SH-SY5Y (cell line): ENCODE results near the gene PASK.

Source experiments
- GATA2 ChIP-seq: IDR thresholded peaks from 2 replicates; pipeline ENCODE4 v1.6.1; 2011; ENCODE audit warnings: mild to moderate bottlenecking, low read depth, low read length
- GATA3 ChIP-seq: IDR thresholded peaks from 2 replicates; pipeline ENCODE4 v1.6.1; 2011; ENCODE audit warnings: low read depth, mild to moderate bottlenecking, low read length, moderate library complexity

PASK gene

GRCh38 chr2:241080405-241081189 lies 68.7 kb downstream of the PASK start:
- TF ChIP-seq GATA2 (no peak), GATA3 (no peak)

- no peak for TF ChIP-seq GATA2
- no peak for TF ChIP-seq GATA3
Measured at GRCh38 chr2:241074901-241075540, 74.3 kb downstream of the PASK start.

DNA sequence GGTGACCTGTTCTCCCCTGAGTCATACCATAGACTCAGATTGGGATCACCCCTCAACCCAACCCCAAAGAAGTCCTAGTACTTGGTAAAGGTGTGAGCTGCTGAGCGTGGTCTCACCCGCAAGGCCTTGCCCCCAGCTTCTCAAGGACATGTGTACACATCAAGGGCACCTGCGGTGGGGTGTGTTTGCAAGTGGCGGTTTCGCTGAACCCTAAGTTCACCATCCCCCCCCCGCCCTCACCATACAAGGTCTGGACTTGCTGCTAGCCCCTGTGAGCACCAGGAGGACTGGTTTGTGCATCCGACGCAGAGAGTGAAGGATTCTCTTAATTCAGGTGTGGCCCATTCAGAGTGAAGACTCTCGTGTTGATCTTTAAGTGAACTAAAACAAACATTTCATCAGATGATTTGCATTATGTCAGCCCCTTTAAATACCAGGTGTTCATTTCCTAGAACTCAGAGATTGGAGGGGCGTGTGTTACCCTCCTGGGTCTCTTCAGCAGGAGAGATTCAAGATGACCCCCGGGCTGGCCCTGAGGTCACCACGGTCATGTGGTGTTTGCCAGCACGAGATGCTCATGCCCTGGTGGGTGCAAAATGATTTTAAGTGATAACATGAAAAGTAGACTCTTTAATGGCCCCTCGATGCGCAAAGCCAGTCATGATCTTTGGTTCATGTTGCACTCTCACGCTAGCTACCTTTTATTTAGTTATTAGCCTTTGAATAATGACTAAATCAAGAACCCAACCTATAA lies 75.0 kb downstream of the PASK start:
- TF ChIP-seq GATA2 (no peak), GATA3 (no peak)

DNA sequence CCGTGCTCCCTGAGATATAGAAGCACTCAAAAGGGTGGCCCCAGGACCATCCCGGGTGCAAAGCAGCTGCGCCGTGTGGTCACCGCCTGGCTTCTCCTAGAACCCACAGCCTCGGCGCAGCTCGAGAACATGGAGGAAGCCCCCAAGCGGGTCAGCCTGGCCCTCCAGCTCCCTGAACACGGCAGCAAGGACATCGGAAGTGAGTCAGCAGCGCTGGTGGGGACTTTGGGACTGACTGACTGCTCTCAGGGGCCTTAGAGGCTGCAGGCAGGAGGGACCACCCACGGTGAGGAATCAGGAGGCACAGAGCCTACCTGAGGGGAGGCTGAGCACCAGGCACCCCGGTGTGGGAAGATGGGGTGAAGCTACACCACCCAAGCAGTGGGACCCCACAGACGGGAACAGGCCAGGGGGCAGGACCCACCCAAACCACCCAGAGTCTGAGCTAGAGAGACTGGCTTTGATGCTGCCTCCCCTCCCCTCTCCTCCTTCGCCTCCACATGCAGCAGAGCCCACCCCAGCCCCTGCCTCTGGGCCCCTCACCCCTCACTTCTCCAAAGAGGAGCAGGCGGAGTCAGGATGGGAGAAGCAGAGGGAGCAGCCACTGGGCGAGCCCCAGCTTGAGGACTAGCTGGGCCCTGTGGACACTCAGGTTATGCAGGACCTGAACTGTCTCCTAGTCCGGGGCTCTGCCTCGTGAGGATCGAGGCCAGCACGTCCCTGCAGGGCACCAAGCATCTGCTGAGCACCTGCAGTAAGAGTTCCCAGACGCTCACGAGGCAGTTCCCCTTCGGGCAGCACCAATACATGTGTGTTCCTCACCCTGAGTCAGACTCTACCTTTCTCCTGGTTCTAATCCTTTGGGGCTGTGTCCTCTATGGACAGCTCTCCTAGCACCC lies 75.9 kb downstream of the PASK start:
- TF ChIP-seq GATA2, result no peak
- no peak for TF ChIP-seq GATA3

DNA sequence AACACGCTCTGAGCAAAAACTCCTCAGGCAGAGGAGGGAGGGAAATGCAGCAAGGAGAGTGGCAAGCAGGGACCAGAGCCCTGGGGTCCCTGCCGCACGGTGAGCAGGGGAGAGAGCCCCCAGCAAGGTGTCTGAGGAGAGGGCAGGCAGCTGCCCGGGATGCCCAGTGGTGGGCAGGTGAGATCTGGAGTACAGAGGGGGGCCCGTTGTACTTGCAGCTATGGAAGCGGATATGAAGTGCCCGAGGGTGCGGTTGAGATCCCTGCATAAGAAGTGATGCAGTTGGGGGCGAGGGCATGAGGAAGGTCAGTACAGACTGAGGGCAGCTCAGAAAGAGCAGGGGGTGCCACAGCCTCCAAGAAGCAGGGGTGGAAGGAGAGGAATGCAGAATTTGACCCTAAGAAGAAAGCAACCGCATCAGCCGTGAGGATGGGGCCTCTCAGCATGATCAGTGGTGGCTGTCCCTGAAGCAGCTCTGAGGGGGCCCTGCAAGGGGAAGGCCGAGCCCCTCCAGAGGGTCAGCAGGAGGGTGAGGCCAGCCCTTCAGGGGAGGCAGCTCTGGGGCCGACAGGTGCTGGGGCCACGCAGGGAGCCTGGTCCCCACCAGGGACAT lies 76.6 kb downstream of the PASK start:
- TF ChIP-seq GATA2 (no peak), GATA3 (no peak)

- no peak for TF ChIP-seq GATA2
- TF ChIP-seq GATA3, result no peak
Measured at GRCh38 chr2:241072151-241072550, 77.1 kb downstream of the PASK start.

DNA sequence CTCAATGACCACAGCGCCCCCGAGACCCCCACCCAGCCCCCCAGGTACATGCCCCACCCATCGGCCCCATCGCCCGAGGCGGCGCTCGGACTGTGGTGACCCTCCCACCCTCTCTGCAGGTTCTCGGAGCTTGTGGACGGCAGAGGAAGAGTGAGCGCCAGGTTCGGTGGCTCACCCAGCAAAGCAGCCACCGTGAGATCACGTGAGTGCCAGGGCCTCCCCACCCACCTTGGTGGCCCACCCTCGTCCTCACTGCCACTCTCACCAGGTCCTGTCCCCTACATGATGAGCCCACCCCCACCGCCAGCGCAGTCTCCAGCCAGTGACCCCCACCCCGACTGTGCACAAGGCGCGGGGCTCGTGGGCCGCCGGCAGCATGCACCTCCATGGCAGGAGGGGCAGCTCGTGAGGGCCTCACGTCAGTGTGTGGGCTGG lies 77.6 kb downstream of the PASK start:
- TF ChIP-seq GATA3, result no peak
- no peak for TF ChIP-seq GATA2

GRCh38 chr2:241070811-241071676 lies 78.2 kb downstream of the PASK start:
- TF ChIP-seq GATA3 (no peak), GATA2 (no peak)

- TF ChIP-seq GATA2, result no peak
- no peak for TF ChIP-seq GATA3
Measured at GRCh38 chr2:241070361-241070760, 78.9 kb downstream of the PASK start.

- no peak for TF ChIP-seq GATA2
- no peak for TF ChIP-seq GATA3
Measured at GRCh38 chr2:241069821-241070281, 79.4 kb downstream of the PASK start.

DNA sequence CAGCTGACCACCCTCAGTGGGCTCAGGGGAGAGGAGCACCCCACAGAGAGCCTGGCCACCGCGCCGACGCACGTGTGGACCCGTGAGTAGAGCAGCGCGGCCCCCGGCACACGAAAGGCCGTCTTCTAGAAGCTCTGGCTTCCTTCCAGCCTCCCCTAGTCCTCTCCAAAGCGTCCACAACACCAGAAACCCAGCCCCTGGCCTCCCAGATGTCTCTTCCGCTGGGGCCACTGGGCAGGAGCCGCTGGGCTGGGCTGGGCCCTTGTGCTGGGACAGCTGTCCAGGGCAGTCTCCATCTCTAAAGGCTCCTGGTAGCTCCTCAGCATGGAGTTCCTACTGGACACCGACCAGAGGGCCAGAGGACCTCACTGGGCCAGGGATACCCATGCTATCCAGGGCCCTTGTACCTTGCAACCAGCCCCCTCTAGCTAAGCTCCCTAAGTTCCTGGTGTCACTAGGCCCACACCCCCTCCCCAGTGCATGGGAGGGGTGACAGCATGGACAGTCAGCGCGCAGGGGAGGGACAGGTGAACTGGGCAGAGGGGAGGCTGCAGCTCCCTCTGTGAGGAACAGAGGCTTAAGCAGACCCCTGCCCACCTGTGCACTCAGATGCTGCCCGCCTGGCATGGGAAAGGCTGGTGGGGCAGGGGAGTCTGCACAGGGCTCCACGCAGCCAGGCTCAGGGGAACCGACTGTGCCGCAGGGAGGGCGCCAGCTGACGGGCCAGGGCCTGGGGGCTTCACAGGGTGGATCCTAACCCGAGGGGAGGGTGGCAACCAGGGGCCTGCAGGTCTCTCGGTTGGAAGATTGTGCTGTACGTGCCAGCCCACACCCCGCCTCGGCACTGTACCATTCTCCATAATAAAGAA lies 80.1 kb downstream of the PASK start:
- TF ChIP-seq GATA3 (no peak), GATA2 (no peak)
